HCT116 (cell line): ENCODE measurements around the gene SCTR. TPM values are rescaled to one million over a fixed set of nuclear protein-coding genes. Genes with fewer than 3 reads are reported as not detected.

Experiments
- ATAC-seq: fragments of 200-7000 bp; cut with Tn5 transposase; 2 replicates; pipeline ENCODE4 v1.9.1; 2020; ENCODE audit warnings: mild to moderate bottlenecking, moderate library complexity
- BruUV-seq: library from RNA; stranded (reverse); fragments of 400-500 nt; replicated peaks from 2 replicates; lab custom pipeline; 2021; lab: Mats Ljungman, UMichigan
- CTCF ChIA-PET: fragments of 300-600 bp; sonication (Branson Sonifier 250); formaldehyde crosslinking; loops from one replicate; lab custom pipeline; 2021; ENCODE audit warnings: antibody characterized with exemption; lab: Charles Lee
- POLR2A ChIA-PET: fragments of 300-600, 350-600 bp; sonication (Branson Sonifier 250); formaldehyde crosslinking; loops from one replicate; lab custom pipeline; 2021; ENCODE audit warnings: antibody characterized with exemption; lab: Charles Lee
- RAD21 ChIA-PET, 2 experiments: fragments of 300-600 bp; sonication (Branson Sonifier 250); formaldehyde crosslinking; loops; one replicate each; lab custom pipeline; 2023; ENCODE audit warnings: low total read pairs in 2 of 2; ENCODE audit not compliant: uncharacterized antibody in 2 of 2, unreplicated experiment in 2 of 2, low non-redundant PET in 1 of 2; lab: Charles Lee
- DNase-seq: peaks from one replicate; pipeline ENCODE4 v3.0.0-alpha.2; 2010; ENCODE audit warnings: low read depth, low spot score
- H2AFZ ChIP-seq: fragments of 200-600 bp; shearing (Covaris generic), sonication (generic); 2 replicates; pipeline ENCODE4 v1.6.1; 2017; ENCODE audit warnings: low read depth, mixed run types, mixed read lengths, antibody characterized with exemption, low read length; ENCODE audit not compliant: poor library complexity, severe bottlenecking
- H3K27ac ChIP-seq: 2 replicates; pipeline ENCODE4 v1.5.1; 2012; ENCODE audit warnings: low read depth, low read length
- H3K27me3 ChIP-seq: fragments of 200-600 bp; sonication (generic); 2 replicates; pipeline ENCODE4 v1.6.1; 2016; ENCODE audit warnings: mixed run types, low read length, mixed read lengths; ENCODE audit not compliant: insufficient read depth
- H3K36me3 ChIP-seq, 2 experiments: fragments of 200-500 bp in 1 of 2; fragments of 200-600 bp in 1 of 2; sonication (Bioruptor generic) in 1 of 2; sonication (generic) in 1 of 2; 2 replicates each; pipeline versions ENCODE4 v1.5.1 to v1.6.1; 2014 to 2016; ENCODE audit warnings: low read length in 2 of 2, inconsistent platforms in 1 of 2, mixed read lengths in 1 of 2, mixed run types in 1 of 2; ENCODE audit not compliant: insufficient read depth in 2 of 2, control insufficient read depth in 1 of 2
- H3K4me1 ChIP-seq, 2 experiments: fragments of 200-600 bp in 1 of 2; sonication (generic) in 1 of 2; 2 replicates each; pipeline versions ENCODE4 v1.5.1 to v1.6.1; 2012 to 2017; ENCODE audit warnings: low read length in 2 of 2, inconsistent platforms in 1 of 2, mild to moderate bottlenecking in 1 of 2, mixed read lengths in 1 of 2, mixed run types in 1 of 2, moderate library complexity in 1 of 2; ENCODE audit not compliant: insufficient read depth in 2 of 2, control insufficient read depth in 1 of 2
- H3K4me2 ChIP-seq: fragments of 200-600 bp; sonication (generic); 2 replicates; pipeline ENCODE4 v1.6.1; 2017; ENCODE audit warnings: mixed run types, low read length, mixed read lengths
- H3K4me3 ChIP-seq, 2 experiments: fragments of 200-600 bp in 1 of 2; sonication (generic) in 1 of 2; replicated peaks in 1 of 2; 2 replicates each; pipeline ENCODE4 v1.5.1; 2011 to 2016; ENCODE audit warnings: low read length in 2 of 2, control low read depth in 1 of 2, low read depth in 1 of 2, mild to moderate bottlenecking in 1 of 2, mixed read lengths in 1 of 2, mixed run types in 1 of 2
- H3K79me2 ChIP-seq: fragments of 200-600 bp; sonication (generic); 2 replicates; pipeline ENCODE4 v1.6.1; 2017; ENCODE audit warnings: mild to moderate bottlenecking, mixed run types, low read length, moderate library complexity, mixed read lengths; ENCODE audit not compliant: insufficient read depth
- H3K9ac ChIP-seq: fragments of 200-600 bp; sonication (generic); 2 replicates; pipeline ENCODE4 v1.6.1; 2016; ENCODE audit warnings: low read length, mixed read lengths
- H3K9me2 ChIP-seq: fragments of 200-600 bp; sonication (generic), shearing (Covaris generic); 2 replicates; pipeline ENCODE4 v1.6.1; 2017; ENCODE audit warnings: mixed run types, mild to moderate bottlenecking, moderate library complexity; ENCODE audit not compliant: insufficient read depth
- H3K9me3 ChIP-seq, 2 experiments: fragments of 200-500 bp in 1 of 2; fragments of 200-600 bp in 1 of 2; sonication (Bioruptor generic) in 1 of 2; sonication (generic) in 1 of 2; 2 replicates each; pipeline ENCODE4 v1.6.1; 2014 to 2017; ENCODE audit warnings: low read length in 2 of 2, mixed read lengths in 2 of 2, inconsistent platforms in 1 of 2, low read depth in 1 of 2, mild to moderate bottlenecking in 1 of 2, mixed run types in 1 of 2, moderate library complexity in 1 of 2; ENCODE audit not compliant: control insufficient read depth in 1 of 2, insufficient read depth in 1 of 2
- H4K20me1 ChIP-seq: fragments of 200-600 bp; sonication (generic), shearing (Covaris generic); 2 replicates; pipeline ENCODE4 v1.6.1; 2017; ENCODE audit warnings: mixed run types, mild to moderate bottlenecking, moderate library complexity; ENCODE audit not compliant: insufficient read depth
- EZH2 ChIP-seq: fragments of 200-600 bp; sonication (generic); IDR thresholded peaks from 2 replicates; pipeline ENCODE4 v1.6.1; 2017; ENCODE audit warnings: antibody characterized with exemption, mixed run types
- FOSL1 ChIP-seq: IDR thresholded peaks from 2 replicates; pipeline ENCODE4 v1.6.1; 2012; ENCODE audit warnings: low read depth
- POLR2A ChIP-seq: IDR thresholded peaks from 2 replicates; pipeline ENCODE4 v1.7.0; 2011; ENCODE audit warnings: borderline replicate concordance; ENCODE audit not compliant: insufficient read depth, insufficient read length; ENCODE audit errors: extremely low read depth
- RAD21 ChIP-seq: IDR thresholded peaks from 2 replicates; pipeline ENCODE4 v1.6.1; 2012; ENCODE audit warnings: low read depth, mild to moderate bottlenecking
- ZFX ChIP-seq: fragments of 450-650 bp; IDR thresholded peaks from 2 replicates; pipeline ENCODE4 v1.6.1; 2017
- intact Hi-C: fragments of 100-400 bp; cut with micrococcal nuclease; formaldehyde crosslinking; loops from 2 replicates; pipeline ENCODE4 v1.10.0; 2022
- total RNA-seq: library from RNA; stranded (reverse); gene quantifications from one replicate; pipeline ENCODE4 v1.2.1, GENCODE V29; 2021; ENCODE audit not compliant: unreplicated experiment
- TF ChIP-seq, protein P1 (sequence below): IDR thresholded peaks from 2 replicates; pipeline ENCODE4 v1.6.1; 2012
- TF ChIP-seq, protein P2 (sequence below): IDR thresholded peaks from 2 replicates; pipeline ENCODE4 v1.6.1; 2012; ENCODE audit warnings: low read depth
- TF ChIP-seq, protein P3 (sequence below), 3 experiments: fragments of 200-600 bp in 1 of 3; sonication (generic) in 1 of 3; IDR thresholded peaks in 2 of 3; conservative IDR thresholded peaks in 1 of 3; 2 replicates each; pipeline ENCODE4 v1.5.1; 2012 to 2017; ENCODE audit warnings: low read depth in 2 of 3, low read length in 2 of 3, antibody characterized with exemption in 1 of 3, borderline replicate concordance in 1 of 3, control low read depth in 1 of 3, mild to moderate bottlenecking in 1 of 3, mixed read lengths in 1 of 3, mixed run types in 1 of 3, moderate library complexity in 1 of 3; ENCODE audit not compliant: insufficient read depth in 1 of 3
- TF ChIP-seq, protein P4 (sequence below): IDR thresholded peaks from 2 replicates; pipeline ENCODE4 v1.6.1; 2011; ENCODE audit warnings: mild to moderate bottlenecking, low read length, moderate library complexity; ENCODE audit not compliant: insufficient replicate concordance; ENCODE audit errors: extremely low read depth
- TF ChIP-seq, protein P5 (sequence below): IDR thresholded peaks from 2 replicates; pipeline ENCODE4 v1.6.1; 2012

SCTR gene
- total RNA-seq, 1 experiment from 2014 or later, result not detected

DNA sequence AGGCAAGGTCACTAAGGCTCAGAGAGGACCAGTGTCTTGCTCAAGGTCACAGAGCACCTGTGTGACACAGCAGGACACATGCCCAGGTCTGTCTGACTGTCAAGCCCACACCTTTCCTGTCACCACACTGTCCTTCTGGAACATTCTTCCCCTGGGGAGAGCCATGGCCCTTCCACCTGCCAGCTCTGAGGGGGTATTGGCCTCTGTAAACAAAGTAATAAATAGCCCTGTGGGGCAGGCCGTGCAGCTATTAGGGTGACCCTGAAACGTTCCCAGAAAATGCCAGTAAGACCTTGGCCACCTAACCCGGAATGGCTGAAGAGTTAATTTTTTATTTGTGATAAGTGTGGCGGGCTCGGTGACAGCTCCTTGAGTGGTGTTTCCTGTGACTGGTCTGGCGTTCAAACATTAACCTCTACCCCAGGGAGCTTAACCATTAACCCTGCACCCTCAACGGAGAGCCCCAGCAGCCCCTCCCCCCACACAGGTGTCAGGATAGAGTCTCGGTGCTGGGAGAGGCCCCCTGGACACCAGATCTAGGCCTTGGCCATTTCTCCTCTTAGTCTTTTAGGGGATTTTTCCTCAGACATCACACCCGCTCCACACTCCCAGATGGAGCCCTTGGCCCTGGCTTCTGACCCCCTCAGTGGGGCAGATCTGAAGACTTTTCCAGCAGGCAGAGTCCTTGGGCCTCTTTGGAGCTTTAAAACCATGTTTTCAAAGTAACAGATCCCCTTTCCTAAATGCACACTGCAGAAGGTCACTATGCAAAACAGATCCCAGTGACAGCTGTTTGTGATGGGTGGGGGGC is 36.6 kb downstream of the SCTR start:
- Histone ChIP-seq H2AFZ (no peak overlapping the region), H3K27ac (no peak overlapping the region), H3K9me2 (no peaks in the 10 kb centered on the region), H4K20me1 (no peaks in the 10 kb centered on the region), H3K36me3 (no peaks in the 10 kb centered on the region), H3K9me3 (no peaks in the 10 kb centered on the region), H3K9ac (no peak overlapping the region), H3K27me3 (no peaks in the 10 kb centered on the region), H3K4me3 (no peak overlapping the region), H3K79me2 (no peaks in the 10 kb centered on the region), H3K4me2 (no peak overlapping the region), H3K4me1 (peaks cover 11 to 12% of the 10 kb centered on the region in 2 experiments)
- TF ChIP-seq FOSL1 (no peak), EZH2 (no peak), RAD21 (no peak), POLR2A (no peak), ZFX (no peak)
- TF ChIP-seq, protein P1, sequence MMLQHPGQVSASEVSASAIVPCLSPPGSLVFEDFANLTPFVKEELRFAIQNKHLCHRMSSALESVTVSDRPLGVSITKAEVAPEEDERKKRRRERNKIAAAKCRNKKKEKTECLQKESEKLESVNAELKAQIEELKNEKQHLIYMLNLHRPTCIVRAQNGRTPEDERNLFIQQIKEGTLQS, result no peak
- TF ChIP-seq, protein P2, sequence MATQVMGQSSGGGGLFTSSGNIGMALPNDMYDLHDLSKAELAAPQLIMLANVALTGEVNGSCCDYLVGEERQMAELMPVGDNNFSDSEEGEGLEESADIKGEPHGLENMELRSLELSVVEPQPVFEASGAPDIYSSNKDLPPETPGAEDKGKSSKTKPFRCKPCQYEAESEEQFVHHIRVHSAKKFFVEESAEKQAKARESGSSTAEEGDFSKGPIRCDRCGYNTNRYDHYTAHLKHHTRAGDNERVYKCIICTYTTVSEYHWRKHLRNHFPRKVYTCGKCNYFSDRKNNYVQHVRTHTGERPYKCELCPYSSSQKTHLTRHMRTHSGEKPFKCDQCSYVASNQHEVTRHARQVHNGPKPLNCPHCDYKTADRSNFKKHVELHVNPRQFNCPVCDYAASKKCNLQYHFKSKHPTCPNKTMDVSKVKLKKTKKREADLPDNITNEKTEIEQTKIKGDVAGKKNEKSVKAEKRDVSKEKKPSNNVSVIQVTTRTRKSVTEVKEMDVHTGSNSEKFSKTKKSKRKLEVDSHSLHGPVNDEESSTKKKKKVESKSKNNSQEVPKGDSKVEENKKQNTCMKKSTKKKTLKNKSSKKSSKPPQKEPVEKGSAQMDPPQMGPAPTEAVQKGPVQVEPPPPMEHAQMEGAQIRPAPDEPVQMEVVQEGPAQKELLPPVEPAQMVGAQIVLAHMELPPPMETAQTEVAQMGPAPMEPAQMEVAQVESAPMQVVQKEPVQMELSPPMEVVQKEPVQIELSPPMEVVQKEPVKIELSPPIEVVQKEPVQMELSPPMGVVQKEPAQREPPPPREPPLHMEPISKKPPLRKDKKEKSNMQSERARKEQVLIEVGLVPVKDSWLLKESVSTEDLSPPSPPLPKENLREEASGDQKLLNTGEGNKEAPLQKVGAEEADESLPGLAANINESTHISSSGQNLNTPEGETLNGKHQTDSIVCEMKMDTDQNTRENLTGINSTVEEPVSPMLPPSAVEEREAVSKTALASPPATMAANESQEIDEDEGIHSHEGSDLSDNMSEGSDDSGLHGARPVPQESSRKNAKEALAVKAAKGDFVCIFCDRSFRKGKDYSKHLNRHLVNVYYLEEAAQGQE, result no peak
- TF ChIP-seq, protein P3, sequence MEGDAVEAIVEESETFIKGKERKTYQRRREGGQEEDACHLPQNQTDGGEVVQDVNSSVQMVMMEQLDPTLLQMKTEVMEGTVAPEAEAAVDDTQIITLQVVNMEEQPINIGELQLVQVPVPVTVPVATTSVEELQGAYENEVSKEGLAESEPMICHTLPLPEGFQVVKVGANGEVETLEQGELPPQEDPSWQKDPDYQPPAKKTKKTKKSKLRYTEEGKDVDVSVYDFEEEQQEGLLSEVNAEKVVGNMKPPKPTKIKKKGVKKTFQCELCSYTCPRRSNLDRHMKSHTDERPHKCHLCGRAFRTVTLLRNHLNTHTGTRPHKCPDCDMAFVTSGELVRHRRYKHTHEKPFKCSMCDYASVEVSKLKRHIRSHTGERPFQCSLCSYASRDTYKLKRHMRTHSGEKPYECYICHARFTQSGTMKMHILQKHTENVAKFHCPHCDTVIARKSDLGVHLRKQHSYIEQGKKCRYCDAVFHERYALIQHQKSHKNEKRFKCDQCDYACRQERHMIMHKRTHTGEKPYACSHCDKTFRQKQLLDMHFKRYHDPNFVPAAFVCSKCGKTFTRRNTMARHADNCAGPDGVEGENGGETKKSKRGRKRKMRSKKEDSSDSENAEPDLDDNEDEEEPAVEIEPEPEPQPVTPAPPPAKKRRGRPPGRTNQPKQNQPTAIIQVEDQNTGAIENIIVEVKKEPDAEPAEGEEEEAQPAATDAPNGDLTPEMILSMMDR (IDR thresholded peaks at IDR 0.05 in 2 of 3, conservative IDR thresholded peaks at IDR 0.05 in 1 of 3; ENCODE audit: borderline replicate concordance in 1 of 3, insufficient read depth in 1 of 3, low read depth in 2 of 3, low read length in 2 of 3), result no peak
- TF ChIP-seq, protein P4, sequence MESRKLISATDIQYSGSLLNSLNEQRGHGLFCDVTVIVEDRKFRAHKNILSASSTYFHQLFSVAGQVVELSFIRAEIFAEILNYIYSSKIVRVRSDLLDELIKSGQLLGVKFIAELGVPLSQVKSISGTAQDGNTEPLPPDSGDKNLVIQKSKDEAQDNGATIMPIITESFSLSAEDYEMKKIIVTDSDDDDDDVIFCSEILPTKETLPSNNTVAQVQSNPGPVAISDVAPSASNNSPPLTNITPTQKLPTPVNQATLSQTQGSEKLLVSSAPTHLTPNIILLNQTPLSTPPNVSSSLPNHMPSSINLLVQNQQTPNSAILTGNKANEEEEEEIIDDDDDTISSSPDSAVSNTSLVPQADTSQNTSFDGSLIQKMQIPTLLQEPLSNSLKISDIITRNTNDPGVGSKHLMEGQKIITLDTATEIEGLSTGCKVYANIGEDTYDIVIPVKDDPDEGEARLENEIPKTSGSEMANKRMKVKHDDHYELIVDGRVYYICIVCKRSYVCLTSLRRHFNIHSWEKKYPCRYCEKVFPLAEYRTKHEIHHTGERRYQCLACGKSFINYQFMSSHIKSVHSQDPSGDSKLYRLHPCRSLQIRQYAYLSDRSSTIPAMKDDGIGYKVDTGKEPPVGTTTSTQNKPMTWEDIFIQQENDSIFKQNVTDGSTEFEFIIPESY, result no peak
- TF ChIP-seq, protein P5, sequence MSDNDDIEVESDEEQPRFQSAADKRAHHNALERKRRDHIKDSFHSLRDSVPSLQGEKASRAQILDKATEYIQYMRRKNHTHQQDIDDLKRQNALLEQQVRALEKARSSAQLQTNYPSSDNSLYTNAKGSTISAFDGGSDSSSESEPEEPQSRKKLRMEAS, result no peak
- ATAC-seq, result no peak
- ChIA-PET POLR2A (no interaction called here), RAD21 (no interaction called here), CTCF (interaction anchor here (0.9 kb wide), 1 partner anchor 11 kb away, joined by 3 read pairs; no protein-coding TSS in a partner anchor)
- intact Hi-C loops, result no loop called here
- BruUV-seq, result no TSS peak
- no peak for DNase-seq
